ENCODE results near the gene AFTPH. TPM values are rescaled to one million over a fixed set of nuclear protein-coding genes. Genes with fewer than 3 reads are reported as not detected.

The AFTPH gene
- total and polyA plus RNA-seq, 8 donors: 29.9 to 66.4 (median 54.6) TPM

DNA sequence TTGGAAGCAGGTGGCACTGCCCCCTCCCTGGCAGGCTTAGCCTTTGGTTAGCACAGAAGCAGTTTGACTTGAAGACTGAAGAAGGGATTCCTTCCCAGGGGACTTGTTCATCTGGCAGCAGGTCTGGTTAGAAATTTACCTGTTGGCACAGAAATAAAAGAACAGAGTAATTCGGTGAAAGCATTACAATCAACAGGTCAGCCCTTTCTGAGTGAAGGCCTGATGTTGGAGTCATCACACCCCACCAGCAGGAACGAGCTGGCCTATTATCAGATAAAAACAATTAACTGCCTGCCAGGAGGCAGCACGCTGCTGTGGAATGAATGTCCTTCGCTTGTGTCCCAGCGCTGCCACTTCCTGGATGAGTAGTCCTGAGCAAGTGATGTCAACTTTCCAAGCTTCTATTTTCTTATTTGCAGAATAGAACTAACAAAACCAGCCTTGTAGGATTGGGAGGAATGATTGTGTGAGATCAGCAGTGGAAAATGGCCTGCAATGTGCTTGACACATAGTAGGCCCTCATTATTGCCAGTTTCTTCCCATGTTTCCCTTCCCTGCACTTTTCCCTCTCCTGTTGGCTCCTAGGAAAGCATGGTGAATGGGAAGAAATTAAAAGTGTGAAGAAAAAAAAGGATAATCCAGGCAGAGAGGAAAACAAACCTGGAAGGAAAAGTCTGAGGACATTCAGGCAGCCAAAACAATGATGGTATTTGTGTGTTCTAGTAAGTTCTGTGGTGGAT lies 41.2 kb upstream of the AFTPH start:
- Histone ChIP-seq H3K4me3 (no peak overlapping the region), H3K9me3 (no peaks in the 10 kb centered on the region), H3K4me1 (peaks cover 0 to 4% of the 10 kb centered on the region in 2 donors), H3K27me3 (no peaks in the 10 kb centered on the region), H3K27ac (no peak overlapping the region), H3K36me3 (no peaks in the 10 kb centered on the region)
- intact Hi-C loops (cut with DNase I): loop anchor here in 1 of 2 donors (10.0 kb wide), 1 partner anchor 138 kb away; no protein-coding TSS in a partner anchor
- DNase-seq (no peak), ATAC-seq (no peak)
- TF ChIP-seq CTCF (IDR thresholded peaks at IDR 0.05): no peak

GRCh38 chr2:64485331-64485730 lies 38.8 kb upstream of the AFTPH start:
- ATAC-seq (no peak), DNase-seq (no peak)
- H3K4me1 ChIP-seq: peaks cover 0 to 20% of the 10 kb centered on the region in 2 donors
- no peak overlapping the region for H3K27ac ChIP-seq
- no peaks in the 10 kb centered on the region for H3K36me3 ChIP-seq
- intact Hi-C loops (cut with DNase I): loop anchor here (5.0 to 10.0 kb wide), 2 partner anchors 141 to 153 kb away; no protein-coding TSS in a partner anchor
- no peaks in the 10 kb centered on the region for H3K9me3 ChIP-seq
- H3K4me3 ChIP-seq: no peak overlapping the region
- H3K27me3 ChIP-seq: no peaks in the 10 kb centered on the region
- no peak for TF ChIP-seq CTCF (IDR thresholded peaks at IDR 0.05)

DNA sequence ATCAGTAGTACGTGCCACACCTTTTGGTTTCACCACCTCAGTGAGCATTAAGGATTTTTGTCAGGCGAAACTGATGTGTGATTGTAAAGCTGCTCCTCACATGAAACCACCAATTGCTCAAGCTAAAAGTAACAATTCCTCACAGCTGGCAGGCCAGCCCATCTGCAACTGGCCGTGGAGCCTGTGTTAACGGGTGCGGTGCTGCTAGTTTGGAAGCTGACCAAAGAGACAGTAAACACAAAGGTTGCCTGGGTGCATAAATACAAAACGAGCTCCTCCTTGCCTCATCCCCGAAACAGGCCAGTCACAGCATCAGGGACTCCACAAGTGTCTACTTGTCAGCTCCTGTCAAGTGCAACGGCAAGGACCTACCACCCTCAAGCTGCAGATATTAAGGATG lies 38.2 kb upstream of the AFTPH start:
- peak in 1 of 4 donors; percentile 52 for DNase-seq
- intact Hi-C loops (cut with DNase I): loop anchor here (5.0 to 10.0 kb wide), 2 partner anchors 141 to 154 kb away; no protein-coding TSS in a partner anchor
- ATAC-seq: no peak

GRCh38 chr2:64487256-64488049 lies 36.7 kb upstream of the AFTPH start:
- no peaks in the 10 kb centered on the region for H3K36me3 ChIP-seq
- ATAC-seq (peak; percentile 8), DNase-seq (no peak)
- intact Hi-C loops (cut with DNase I): loop anchor here (5.0 to 10.0 kb wide), 2 partner anchors 143 to 155 kb away; no protein-coding TSS in a partner anchor
- H3K27ac ChIP-seq: no peak overlapping the region
- H3K9me3 ChIP-seq: no peaks in the 10 kb centered on the region
- H3K27me3 ChIP-seq: no peaks in the 10 kb centered on the region
- H3K4me3 ChIP-seq: no peak overlapping the region
- no peak for TF ChIP-seq CTCF (IDR thresholded peaks at IDR 0.05)
- H3K4me1 ChIP-seq: peaks cover 0 to 20% of the 10 kb centered on the region in 2 donors

More for the DNA sequence above, 38.2 kb upstream of the AFTPH start:
- H3K27ac ChIP-seq: no peak overlapping the region
- no peak overlapping the region for H3K4me3 ChIP-seq
- H3K36me3 ChIP-seq: no peaks in the 10 kb centered on the region
- H3K9me3 ChIP-seq: no peaks in the 10 kb centered on the region
- no peaks in the 10 kb centered on the region for H3K27me3 ChIP-seq
- peaks cover 0 to 20% of the 10 kb centered on the region in 2 donors for H3K4me1 ChIP-seq
- TF ChIP-seq CTCF (IDR thresholded peaks at IDR 0.05): no peak

All from left lung (tissue), 10 donors.